Heart left ventricle (tissue), 16 donors: ENCODE results near the gene PCYT2. TPM values are rescaled to one million over a fixed set of nuclear protein-coding genes. Genes with fewer than 3 reads are reported as not detected.

ENCODE experiments used
- ATAC-seq, 4 donors: fragments of 200-7000 bp; cut with Tn5 transposase; one replicate each; pipeline ENCODE4 v1.9.1; 2020 to 2022; ENCODE audit warnings: moderate library complexity in 4 of 4, mild to moderate bottlenecking in 3 of 4, moderate number of reproducible peaks in 1 of 4
- DNase-seq, 5 donors: peaks; one replicate each; pipeline ENCODE4 v3.0.0-alpha.2; 2020
- H3K27ac ChIP-seq, 12 donors: fragments of 200-600 bp; sonication (generic) in 4 of 12; one replicate each; pipeline versions ENCODE4 v1.5.0 to v1.8.0; 2016 to 2022; ENCODE audit warnings: mild to moderate bottlenecking in 2 of 12
- H3K27me3 ChIP-seq, 9 donors: fragments of 200-600 bp; sonication (generic) in 2 of 9; one replicate each; pipeline versions ENCODE4 v1.5.1 to v1.8.0; 2016 to 2022; ENCODE audit warnings: mild to moderate bottlenecking in 3 of 9
- H3K36me3 ChIP-seq, 9 donors: fragments of 200-600 bp; sonication (generic) in 2 of 9; one replicate each; pipeline versions ENCODE4 v1.5.0 to v1.8.0; 2018 to 2022; ENCODE audit warnings: mild to moderate bottlenecking in 2 of 9
- H3K4me1 ChIP-seq, 12 donors: fragments of 200-600 bp; sonication (generic) in 4 of 12; one replicate each; pipeline versions ENCODE4 v1.5.0 to v1.8.0; 2016 to 2022; ENCODE audit warnings: mild to moderate bottlenecking in 3 of 12
- H3K4me3 ChIP-seq, 12 donors: fragments of 200-600 bp; sonication (generic) in 4 of 12; one replicate each; pipeline versions ENCODE4 v1.5.0 to v1.8.0; 2017 to 2022; ENCODE audit warnings: mild to moderate bottlenecking in 9 of 12, moderate library complexity in 4 of 12
- H3K9me3 ChIP-seq, 12 donors: fragments of 200-600 bp; sonication (generic) in 4 of 12; one replicate each; pipeline versions ENCODE4 v1.5.0 to v1.8.0; 2016 to 2022; ENCODE audit warnings: mild to moderate bottlenecking in 1 of 12
- CTCF ChIP-seq, 12 donors: fragments of 200-600 bp; sonication (generic) in 4 of 12; IDR thresholded peaks; one replicate each; pipeline versions ENCODE4 v1.5.0 to v1.8.0; 2018 to 2022; ENCODE audit warnings: antibody characterized with exemption in 12 of 12, mild to moderate bottlenecking in 5 of 12
- POLR2A ChIP-seq, 2 donors: fragments of 450-650 bp; IDR thresholded peaks; one replicate each; pipeline ENCODE4 v1.6.1; 2017; ENCODE audit warnings: antibody characterized with exemption in 2 of 2, mild to moderate bottlenecking in 2 of 2, moderate library complexity in 2 of 2
- WGBS, 4 donors: extraction: QIAGEN DNeasy Blood & Tissue Kit in 2 of 4; methylation state at CpG; one replicate each; pipeline versions ENCODE4 v1.1.5 to v1.1.7; 2013 to 2018; 5-methylcytosine and 5-hydroxymethylcytosine counted together
- intact Hi-C, 10 donors: fragments of 100-400 bp; cut with DNase I; formaldehyde crosslinking; loops; one replicate each; pipeline versions ENCODE4 v1.11.1 to v1.14.2; 2022
- polyA plus RNA-seq, 2 donors: library from polyadenylated mRNA; stranded (reverse); fragments of 200-250 nt; gene quantifications; one replicate each; pipeline ENCODE4 v1.2.3, GENCODE V29; 2013
- total RNA-seq, 9 donors: library from RNA; depleted of rRNA in 2 of 9; stranded (reverse); fragments of >200 nt in 2 of 9; fragmentation: NEBNext Ultra II Directional in 3 of 9; extraction: Animal tissue kit (Norgen Biotek cat#: 25700) in 3 of 9; gene quantifications; one replicate each; pipeline versions ENCODE4 v1.1.0 to v1.2.4, GENCODE V29; 2016 to 2023
- donor health status: ischemic (EF 13 %, LVEDD 7.1; RV severe dilation, severe dysfunction).
- donor health status: healthy with polysubstance abuse.
- donor health status: DM: no; HTN: yes; CAD: no.
- donor health status: DM: no; HTN: no; CAD: no.
- donor health status: ischemic (EF 25% LVEDD 6.9; RV normal size, moderate dysfunction).
- donor health status: ischemic (EF 25% LVEDD 5.7; RV mildly dilated, moderate dysfunction).
- donor health status: healthy.
- donor health status: DM: yes; HTN: yes; CAD: no.
- donor health status: ischemic (EF 35%, LVEDD 5.7; RV mildly dilated, moderate dysfunction).
- donor health status: nonischemic (EF 11% LVEDD 7.7; RV severe dilation, severe dysfunction).
- donor health status: DM: yes; HTN: yes; CAD: no.
- donor health status: PGD.
- donor health status: ischemic (EF 29% LVEDD 5.4; RV normal size, mild dysfunction).
- donor health status: nonischemic (EF 23%, LVEDD 6.1; RV moderate dilation, normal function).

The PCYT2 gene
- total and polyA plus RNA-seq, 11 donors: 28.8 to 85.5 (median 49.7) TPM

- intact Hi-C loops: loop anchor here in 2 of 10 donors (5.0 to 10.0 kb wide), 3 partner anchors 58 to 355 kb away; partner anchors contain the start of genes ACTG1 (in 1 of the 2), CENPX (in 1 of the 2), LRRC45 (in 1 of the 2) and MAFG (in 1 of the 2)
- TF ChIP-seq CTCF (IDR thresholded peaks at IDR 0.05) (peak; percentile 71 to 92 (median 86)), POLR2A (IDR thresholded peaks at IDR 0.05) (no peak)
- ATAC-seq (peak in 2 of 4 donors; percentile 5 to 22), DNase-seq (peak in 3 of 5 donors; percentile 44 to 78 (median 52))
- Histone ChIP-seq H3K4me1 (peaks cover 4 to 65% (median 55%) of the 10 kb centered on the region in 12 donors), H3K9me3 (no peaks in the 10 kb centered on the region), H3K27ac (peak overlapping the region; percentile 92 to 100 (median 98)), H3K36me3 (peaks cover 0 to 43% (median 21%) of the 10 kb centered on the region in 9 donors), H3K27me3 (no peaks in the 10 kb centered on the region), H3K4me3 (peak overlapping the region in 11 of 12 donors; percentile 69 to 100 (median 97))
- WGBS, 4 donors: 36 to 39% (median 38%) methylated on average over 36 to 52 of the region's 52 CpGs
Observed at GRCh38 chr17:81869221-81870130, 41.7 kb downstream of the PCYT2 start.

GRCh38 chr17:81868674-81869220 lies 42.5 kb downstream of the PCYT2 start:
- intact Hi-C loops: loop anchor here in 2 of 10 donors (10.0 kb wide), 2 partner anchors 156 to 354 kb away; partner anchors contain the start of genes ACTG1 (in 1 of the 2), CENPX (in 1 of the 2) and LRRC45 (in 1 of the 2)
- H3K27me3 ChIP-seq: no peaks in the 10 kb centered on the region
- ATAC-seq: peak in 1 of 4 donors; percentile 4
- peak overlapping the region in 3 of 12 donors; percentile 28 to 98 (median 97) for H3K4me3 ChIP-seq
- WGBS, 4 donors: 58 to 65% (median 61%) methylated on average over 14 to 30 of the region's 30 CpGs
- TF ChIP-seq CTCF (IDR thresholded peaks at IDR 0.05) (no peak), POLR2A (IDR thresholded peaks at IDR 0.05) (no peak)
- DNase-seq: peak in 3 of 5 donors; percentile 35 to 58 (median 45)
- peak overlapping the region in 9 of 12 donors; percentile 9 to 98 (median 92) for H3K27ac ChIP-seq
- H3K36me3 ChIP-seq: peaks cover 0 to 43% (median 21%) of the 10 kb centered on the region in 9 donors
- H3K9me3 ChIP-seq: no peaks in the 10 kb centered on the region
- peaks cover 4 to 68% (median 55%) of the 10 kb centered on the region in 12 donors for H3K4me1 ChIP-seq

GRCh38 chr17:81867991-81868673 lies 43.1 kb downstream of the PCYT2 start:
- H3K27ac ChIP-seq: peak overlapping the region in 7 of 12 donors; percentile 11 to 98 (median 71)

More at GRCh38 chr17:81867991-81868673, 43.1 kb downstream of the PCYT2 start:
- ATAC-seq: peak in 1 of 4 donors; percentile 0
- DNase-seq: no peak
- H3K27me3 ChIP-seq: no peaks in the 10 kb centered on the region
- whole genome bisulfite sequencing, 4 donors: 68 to 71% (median 71%) methylated on average over 21 to 28 of the region's 28 CpGs
- intact Hi-C loops: loop anchor here in 2 of 10 donors (10.0 kb wide), 2 partner anchors 157 to 353 kb away; partner anchors contain the start of genes ACTG1 (in 1 of the 2), CENPX (in 1 of the 2) and LRRC45 (in 1 of the 2)
- peaks cover 4 to 69% (median 57%) of the 10 kb centered on the region in 12 donors for H3K4me1 ChIP-seq
- TF ChIP-seq POLR2A (IDR thresholded peaks at IDR 0.05) (no peak), CTCF (IDR thresholded peaks at IDR 0.05) (no peak)
- H3K4me3 ChIP-seq: no peak overlapping the region
- H3K9me3 ChIP-seq: no peaks in the 10 kb centered on the region
- peaks cover 0 to 47% (median 22%) of the 10 kb centered on the region in 9 donors for H3K36me3 ChIP-seq
